Activated CD4-positive, alpha-beta T cell treated with anti-CD3 and anti-CD28 coated beads for 4 hours (primary cell): ENCODE data around the gene MATK.
A peak's percentile ranks its signal among the peaks of the same experiment; 100 is the strongest.

ENCODE experiments used
- DNase-seq, 2 donors: peaks; one replicate each; pipeline ENCODE4 v3.0.0-alpha.2; 2020

MATK gene

DNA sequence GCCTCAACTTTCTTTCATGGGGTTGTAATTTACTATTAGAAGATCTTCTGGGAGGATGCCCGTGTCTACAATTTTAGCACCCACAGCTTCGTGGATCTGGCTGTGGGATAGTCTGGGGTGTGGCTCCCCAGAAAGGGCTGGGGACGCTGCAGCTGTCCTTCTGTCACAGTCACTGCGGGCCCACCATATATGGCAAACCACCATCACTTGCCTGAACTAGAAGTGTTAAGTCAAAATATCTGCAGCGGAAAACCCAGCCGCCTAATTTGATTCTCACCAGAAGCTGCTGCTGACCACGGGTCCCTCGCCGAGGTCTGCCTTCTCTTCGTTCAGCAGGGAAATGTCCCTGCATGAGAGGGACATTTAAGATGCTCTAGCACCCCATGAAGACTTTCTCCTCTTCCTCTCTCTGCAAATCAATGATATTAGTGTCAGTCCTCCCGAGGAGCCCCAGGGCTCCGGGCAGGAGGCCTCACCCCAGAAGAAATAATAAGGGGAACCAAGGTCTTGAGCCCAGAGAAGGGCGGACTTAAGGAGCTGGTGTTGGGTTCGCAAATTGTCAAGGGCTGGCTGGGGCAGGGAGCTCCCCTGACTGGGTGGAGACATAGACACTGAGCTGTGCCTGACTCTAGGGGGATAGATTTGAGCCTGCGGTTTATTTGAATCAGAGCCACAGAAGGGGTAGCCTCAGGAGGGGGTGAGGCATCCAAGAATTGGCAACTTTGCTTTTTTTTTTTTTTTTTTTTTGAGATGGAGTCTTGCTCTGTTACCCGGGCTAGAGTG lies 3.0 kb upstream of the MATK start:
- DNase-seq = no peak

DNA sequence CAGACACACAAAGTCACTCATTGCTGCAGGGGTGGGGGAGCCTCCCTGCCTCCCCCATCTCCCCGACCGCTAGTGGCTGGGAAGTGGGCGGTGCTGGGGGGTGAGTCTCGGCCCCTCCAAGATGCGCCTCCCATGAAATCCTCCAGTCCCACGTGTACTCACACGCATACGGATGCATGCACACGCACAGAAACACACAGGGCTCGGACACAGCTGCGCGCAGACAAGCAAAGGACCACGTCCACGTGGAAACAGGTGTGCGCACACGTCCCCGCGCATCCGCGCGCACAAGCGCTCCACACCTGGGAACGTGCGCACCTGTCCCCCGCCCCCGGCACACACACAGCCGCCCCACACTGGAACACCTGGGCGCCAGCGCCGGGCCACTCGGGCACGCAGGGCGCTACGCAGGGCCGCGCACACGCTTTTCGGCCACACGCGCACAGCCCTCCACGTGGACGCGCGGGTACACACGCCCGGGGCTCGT lies 687 bp downstream of the MATK start:
- peak; percentile 55 to 59 for DNase-seq

GRCh38 chr19:3784607-3785450 lies 1.4 kb downstream of the MATK start:
- no peak for DNase-seq

DNA sequence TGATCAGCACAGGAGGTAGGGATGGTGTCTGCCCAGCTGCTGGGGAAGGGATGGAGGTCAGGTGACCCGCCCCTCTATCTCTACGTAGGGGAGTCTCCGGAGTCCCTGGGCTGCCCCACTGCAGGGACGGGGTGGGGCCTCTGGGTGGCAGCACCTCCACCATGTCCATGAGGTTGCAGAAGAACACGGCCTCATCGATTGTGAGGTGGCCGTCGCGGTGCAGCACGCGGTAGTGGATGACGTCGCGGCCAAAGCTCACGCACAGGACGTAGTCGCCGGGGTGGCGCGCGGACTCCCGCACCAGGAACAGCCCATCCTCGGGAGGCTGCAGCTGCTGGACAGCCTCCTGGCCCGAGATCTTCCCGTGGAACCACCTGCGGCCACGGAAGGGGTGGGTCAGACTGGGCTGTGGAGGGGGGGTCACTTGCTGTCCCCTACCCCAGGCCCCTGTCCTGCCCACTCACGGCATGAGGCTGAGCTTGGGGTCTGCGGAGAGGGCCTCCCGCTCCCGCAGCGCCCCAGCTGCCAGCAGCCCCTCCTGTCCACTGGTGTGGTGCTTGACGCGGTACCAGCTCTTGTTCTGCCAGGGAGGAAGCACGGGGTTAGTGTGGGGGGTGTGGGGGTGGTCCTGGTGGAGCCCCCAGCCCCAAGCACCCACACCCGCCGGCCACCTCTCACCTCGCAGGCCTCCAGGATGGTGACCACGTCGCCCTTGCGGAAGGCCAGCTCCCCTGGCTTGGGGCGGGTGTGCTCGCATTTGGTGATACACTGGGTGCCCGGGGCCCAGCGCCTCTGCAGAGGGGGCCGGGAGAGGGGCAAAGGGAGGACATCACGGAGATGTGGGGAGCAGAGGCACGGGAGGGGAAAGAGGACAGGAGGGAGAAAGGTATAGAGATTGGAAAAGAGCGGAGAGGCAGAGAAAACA lies 2.3 kb downstream of the MATK start:
- peak; percentile 37 to 45 for DNase-seq

DNA sequence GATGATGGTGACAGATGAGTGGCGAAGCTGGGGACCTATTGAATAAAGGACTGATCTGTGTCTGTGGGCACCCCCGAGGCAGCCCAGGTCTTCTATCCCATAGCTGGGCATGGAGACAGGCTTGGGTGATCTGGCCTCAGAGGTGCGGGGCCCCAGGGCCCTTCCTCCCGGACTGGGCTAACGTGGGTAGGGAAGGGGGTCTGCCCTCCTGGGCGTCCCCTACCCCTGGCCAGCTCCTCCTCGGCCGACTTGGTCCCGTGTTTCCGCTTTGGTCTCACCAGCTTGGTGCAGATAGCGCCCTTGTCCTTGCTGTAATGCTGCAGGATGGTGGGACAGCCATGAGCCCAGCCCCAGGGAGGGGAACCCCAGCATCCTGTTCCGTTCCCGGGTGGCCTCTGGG lies 3.3 kb downstream of the MATK start:
- DNase-seq = no peak

DNA sequence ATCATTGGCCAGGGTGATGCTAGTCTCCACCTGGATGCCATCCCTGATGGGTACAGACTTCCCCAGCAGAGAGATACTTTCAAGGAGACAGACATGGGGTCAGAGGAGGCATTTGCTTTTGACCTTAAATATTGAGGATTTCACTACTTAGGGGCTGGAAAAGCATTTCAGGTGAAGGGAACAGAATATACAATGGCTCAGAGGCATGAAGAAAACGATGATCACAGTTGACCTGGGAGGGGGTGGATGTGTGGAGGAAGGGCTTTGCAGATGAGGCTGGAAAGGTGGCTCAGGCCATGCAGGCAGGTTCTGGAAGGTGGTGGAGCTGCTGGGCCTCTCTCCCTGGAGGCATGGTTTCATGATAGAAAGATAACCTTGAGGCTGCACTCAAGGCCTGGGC lies 3.9 kb downstream of the MATK start:
- no peak for DNase-seq

- DNase-seq = no peak
Measured at GRCh38 chr19:3781603-3782002, 4.6 kb downstream of the MATK start.

DNA sequence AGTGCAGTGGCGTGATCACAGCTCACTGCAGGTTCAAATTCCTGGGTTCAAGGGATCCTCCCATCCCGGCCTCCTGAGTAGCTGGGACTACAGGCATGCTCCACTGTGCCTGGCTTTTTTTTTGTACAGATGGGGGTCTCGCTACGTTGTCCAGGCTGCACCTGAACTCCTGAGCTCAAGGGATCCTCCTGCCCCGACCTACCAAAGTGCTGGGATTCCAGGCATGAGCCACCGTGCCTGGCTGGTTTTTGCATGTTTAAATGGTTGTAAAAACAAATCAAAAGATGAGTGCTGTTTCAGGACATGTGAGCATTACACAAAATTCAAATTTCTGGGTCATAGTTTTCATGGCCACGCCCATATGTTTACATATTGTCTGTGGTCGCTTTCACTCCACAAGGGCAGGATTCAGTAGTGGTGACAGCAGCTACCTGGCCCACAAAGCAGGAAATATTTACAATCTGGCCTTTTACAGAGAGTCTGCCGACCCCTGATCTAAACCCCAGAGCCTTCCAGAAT lies 5.3 kb downstream of the MATK start:
- no peak for DNase-seq

GRCh38 chr19:3778899-3779723 lies 7.1 kb downstream of the MATK start:
- no peak for DNase-seq

DNA sequence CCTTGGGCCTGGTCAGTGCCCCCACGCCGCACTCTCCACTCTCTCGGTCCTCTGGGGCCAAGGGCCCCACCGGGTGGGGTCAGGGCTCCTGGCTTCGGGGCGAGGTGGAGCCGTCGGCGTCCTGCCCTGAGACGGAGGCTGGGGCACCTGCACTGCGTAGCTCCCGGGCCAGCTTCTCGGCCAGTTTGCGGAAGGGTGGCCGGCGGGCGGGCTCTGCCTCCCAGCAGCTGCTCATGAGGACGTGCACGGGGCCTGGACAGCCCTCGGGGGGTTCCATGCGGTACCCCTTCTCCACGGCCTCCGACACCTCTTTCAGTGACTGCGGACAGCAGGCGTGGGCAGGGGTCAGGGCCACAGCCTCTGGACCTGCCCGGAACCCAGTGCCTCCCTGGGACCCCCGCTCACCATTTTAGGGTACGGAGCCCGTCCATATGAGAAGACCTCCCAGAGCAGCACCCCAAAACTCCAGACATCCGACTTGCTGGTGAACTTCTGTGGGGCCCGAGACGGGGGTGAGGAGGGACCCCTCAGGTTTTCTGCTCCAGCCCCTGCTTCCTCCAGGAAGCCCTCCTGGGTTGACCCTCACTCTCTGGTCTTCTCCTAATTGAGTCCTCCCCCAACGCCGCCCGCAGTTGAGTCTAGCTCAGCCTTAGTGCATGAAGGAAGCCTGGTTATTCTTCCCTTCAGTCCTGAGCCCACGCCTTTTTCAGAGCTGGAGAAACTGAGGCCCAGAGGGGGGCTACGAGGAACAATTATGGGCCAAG lies 7.9 kb downstream of the MATK start:
- no peak for DNase-seq

DNA sequence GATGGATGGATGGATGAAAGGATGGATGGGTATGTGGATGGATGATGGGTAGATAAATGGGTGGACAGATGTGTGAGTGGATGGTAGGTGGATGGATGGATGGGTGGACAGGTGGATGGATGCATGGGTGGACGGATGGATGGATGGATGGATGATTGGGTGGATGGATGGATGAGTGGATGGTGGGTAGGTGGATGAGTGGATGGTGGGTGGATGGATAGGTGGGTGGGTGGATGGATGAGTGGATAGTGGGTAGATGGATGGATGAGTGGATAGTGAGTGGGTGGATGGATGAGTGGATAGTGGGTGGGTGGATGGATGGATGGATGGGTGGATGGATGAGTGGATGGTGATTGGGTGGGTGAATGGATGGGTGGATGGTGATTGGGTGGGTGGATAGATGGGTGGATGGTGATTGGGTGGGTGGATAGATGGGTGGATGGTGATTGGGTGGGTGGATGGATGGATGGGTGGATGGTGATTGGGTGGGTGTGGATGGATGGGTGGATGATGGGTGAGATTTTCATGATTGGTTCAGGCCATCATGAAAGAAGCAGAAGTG lies 9.6 kb downstream of the MATK start:
- no peak for DNase-seq

- DNase-seq = no peak
Measured at GRCh38 chr19:3775831-3776230, 10.3 kb downstream of the MATK start.

DNA sequence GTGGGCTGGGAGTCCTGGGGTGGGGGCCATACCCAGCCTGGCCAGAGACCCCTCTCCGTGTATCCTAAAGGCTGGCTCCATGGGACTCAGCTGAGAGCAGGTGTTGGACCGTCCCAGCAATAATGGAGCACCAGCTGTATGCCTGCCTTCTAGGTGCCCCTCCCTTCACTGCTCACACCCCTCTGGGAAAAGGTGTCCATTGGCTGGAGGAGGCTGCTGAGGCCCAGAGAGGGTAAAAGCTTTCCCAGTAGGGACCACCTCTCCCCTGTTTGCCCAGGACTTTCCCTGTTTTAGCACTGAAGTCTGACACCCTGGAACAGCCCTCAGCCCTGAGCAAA lies 10.8 kb downstream of the MATK start:
- no peak for DNase-seq

- DNase-seq = no peak
Measured at GRCh38 chr19:3774621-3775373, 11.4 kb downstream of the MATK start.

- DNase-seq = no peak
Measured at GRCh38 chr19:3773814-3774515, 12.2 kb downstream of the MATK start.

- no peak for DNase-seq
Measured at GRCh38 chr19:3771906-3772455, 14.2 kb downstream of the MATK start, which contains the start of gene RAX2. Gene RAX2 (minus strand): TSS chr19:3772228. CDS start chr19:3771742, 486 bp downstream.

DNA sequence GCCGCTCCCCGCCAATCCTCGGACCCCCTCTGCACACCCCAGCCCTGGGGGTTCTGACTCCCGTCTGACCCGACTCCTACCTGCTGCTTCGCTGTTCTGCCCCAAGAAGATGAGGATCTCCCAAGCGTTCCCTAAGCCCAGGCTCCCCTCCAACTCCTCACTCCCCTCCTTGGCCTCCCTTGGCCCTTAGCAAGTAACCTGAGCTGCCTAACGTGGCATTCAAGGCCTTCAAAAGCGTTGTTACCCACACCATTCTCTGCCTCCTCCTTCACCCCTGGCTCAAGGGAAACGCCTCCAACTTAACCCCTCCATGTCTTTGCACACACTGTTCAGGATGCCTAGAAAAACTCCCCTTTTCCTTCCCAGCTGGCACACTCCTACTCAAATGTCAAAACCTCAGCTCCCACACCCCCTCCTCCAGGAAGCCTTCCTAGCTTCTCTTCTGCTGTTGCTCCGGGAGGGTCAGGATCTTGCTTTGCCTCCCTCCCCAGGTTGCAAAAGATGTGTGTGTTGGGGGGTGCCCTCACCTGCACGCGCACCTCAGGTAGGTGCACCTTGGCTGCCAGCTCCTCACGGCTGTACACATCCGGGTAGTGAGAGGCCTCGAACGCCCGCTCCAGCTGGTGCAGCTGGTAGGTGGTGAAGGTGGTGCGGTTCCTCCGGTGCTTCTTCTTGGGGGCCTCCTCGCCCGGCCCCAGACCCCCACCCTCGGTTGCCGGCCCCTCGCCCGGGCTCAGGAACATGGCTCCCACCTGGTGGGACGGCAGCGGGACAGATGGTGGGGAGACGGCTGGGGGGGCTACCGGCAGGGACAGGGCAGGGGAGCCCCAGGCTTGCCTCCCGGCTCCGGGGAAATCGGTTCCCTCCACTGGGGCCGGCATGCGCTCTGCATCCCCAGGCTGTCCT lies 14.9 kb downstream of the MATK start:
- DNase-seq = no peak
